Fibroblast of mammary gland (primary cell): ENCODE data around the gene ACYP2.
"Not testable (repeated sequence)": the region's sequence is repeated elsewhere in the genome, so short reads cannot be mapped to it uniquely, and the experiment has no call there.

Experiments
- DNase-seq: peaks from one replicate; pipeline ENCODE4 v3.0.0-alpha.2; 2010; ENCODE audit warnings: low read depth
- H3K4me3 ChIP-seq: 2 replicates; pipeline ENCODE4 v1.5.1; 2011; ENCODE audit warnings: low read depth, mild to moderate bottlenecking, low read length, moderate library complexity; ENCODE audit not compliant: control insufficient read depth
- CTCF ChIP-seq: conservative IDR thresholded peaks from 2 replicates; pipeline ENCODE4 v1.5.1; 2011; ENCODE audit warnings: low read depth, low read length, inconsistent platforms; ENCODE audit not compliant: control insufficient read depth, insufficient read depth

ACYP2 gene

GRCh38 chr2:54275541-54275940, 160.1 kb downstream of the ACYP2 start:
- no peak for TF ChIP-seq CTCF
- no peak overlapping the region for H3K4me3 ChIP-seq
- no peak for DNase-seq

DNA sequence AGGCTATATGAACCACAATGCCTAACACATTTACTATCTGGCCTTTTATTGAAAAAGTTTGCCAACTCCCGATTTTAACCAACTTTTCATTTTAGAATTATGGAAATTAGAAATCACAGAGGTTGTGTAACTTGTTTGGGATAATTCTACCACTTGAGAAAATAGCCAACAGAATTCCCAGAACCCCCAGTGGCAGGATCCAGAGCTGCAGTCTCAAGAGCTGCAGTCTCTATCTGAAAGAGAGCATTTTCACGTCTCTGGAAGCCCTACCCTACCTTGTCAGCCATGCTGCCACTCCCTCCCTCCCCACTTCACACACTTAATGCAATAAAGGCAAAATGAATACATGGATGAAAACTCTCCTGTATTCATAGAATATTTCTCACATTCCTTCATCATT, 164.0 kb downstream of the ACYP2 start:
- DNase-seq: no peak
- H3K4me3 ChIP-seq: no peak overlapping the region
- peak; percentile 31 for TF ChIP-seq CTCF

DNA sequence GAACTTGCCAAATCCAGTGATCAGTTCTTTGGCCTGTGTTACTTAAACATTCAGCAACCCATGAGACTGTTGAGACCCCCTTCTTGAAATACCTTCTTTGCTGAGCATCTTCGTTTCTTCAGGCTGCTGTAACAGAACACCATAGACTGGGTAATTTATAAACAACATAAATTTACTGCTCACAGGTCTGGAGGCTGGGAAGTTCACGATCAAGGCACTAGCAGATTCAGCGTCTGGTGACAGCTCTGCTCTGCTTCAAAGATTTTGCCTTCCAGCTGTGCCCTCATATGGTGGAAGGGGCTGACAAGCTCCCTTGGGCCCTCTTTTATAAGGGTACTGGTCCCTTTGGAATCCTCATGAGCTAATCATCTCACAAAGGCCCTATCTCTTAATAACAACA, 169.4 kb downstream of the ACYP2 start:
- no peak overlapping the region for H3K4me3 ChIP-seq
- no peak for TF ChIP-seq CTCF
- no peak for DNase-seq

- no peak for DNase-seq
- no peak overlapping the region for H3K4me3 ChIP-seq
- no peak for TF ChIP-seq CTCF
These were observed 170.0 kb downstream of the ACYP2 start for GRCh38 chr2:54285451-54285850.

DNA sequence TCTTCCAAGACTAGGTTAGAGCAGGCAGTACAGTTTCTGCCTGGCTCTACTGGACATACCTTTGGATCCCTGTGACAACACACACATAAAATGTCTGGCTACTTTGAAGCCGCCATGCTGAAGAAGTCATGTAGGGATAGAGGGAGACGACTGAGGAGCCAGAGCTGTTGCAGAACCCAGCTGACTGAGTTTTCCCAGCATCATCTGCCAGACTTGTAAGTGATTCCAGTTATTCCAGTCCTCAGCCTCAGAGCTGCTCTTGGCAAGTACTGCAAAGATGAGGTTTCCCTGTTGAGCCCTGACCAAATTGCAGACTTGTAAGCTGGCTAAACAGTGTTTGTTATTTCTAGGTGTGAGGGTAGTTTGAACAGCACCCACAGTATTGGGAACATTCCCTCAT, 172.1 kb downstream of the ACYP2 start:
- H3K4me3 ChIP-seq: no peak overlapping the region
- TF ChIP-seq CTCF: no peak
- DNase-seq: no peak

DNA sequence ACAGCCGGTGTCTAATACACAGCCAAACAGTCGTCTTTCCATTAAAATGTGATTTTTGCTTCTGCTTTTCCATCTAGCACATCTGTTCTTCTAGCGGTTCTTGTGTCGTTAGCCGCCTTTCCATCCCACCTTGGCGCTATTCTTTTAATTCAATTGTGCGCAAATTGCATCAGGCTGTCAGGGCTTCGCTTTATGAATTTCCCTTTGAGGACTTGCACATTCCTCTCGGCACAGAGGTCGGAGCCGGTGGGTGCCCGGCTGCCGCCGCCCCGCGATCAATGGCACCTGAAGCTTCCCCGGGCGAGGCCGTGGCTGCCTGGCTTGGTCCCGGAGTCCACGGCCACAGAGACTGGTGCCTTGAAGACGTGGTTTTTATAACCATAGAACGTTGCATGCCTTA, 174.5 kb downstream of the ACYP2 start:
- no peak for DNase-seq
- TF ChIP-seq CTCF: no peak
- H3K4me3 ChIP-seq: no peak overlapping the region

DNA sequence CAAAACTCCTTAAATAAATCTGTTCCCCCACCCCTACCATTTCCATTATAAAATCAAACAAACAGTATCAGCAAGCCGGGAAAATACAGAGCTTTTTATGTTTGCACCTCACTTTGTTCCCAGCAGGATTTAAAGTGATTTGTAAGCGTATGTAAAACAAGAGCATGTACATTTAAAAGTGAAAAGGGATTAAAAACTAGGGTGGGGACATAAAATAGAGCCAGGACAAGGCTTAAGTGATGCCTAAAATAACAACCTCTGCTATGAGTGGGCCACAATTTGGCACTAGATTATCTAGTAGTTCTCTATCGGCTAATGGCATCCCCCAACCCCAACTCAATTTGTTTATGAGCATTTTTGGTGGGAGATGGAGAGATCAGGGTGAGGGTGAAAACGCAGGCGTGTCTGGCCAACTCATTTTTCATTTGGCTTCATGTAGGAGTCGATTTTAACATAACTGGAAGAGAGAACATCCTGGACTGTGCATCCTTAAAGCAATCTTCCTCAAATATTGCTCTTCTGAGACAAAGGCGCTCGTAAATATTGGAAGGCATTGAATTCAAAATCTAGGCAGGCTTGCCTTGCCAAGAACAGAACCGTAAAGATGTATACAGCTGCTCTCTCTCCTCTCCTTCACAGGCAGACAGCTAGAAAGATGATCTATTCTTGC, 175.1 kb downstream of the ACYP2 start:
- H3K4me3 ChIP-seq: no peak overlapping the region
- no peak for TF ChIP-seq CTCF
- DNase-seq: no peak

DNA sequence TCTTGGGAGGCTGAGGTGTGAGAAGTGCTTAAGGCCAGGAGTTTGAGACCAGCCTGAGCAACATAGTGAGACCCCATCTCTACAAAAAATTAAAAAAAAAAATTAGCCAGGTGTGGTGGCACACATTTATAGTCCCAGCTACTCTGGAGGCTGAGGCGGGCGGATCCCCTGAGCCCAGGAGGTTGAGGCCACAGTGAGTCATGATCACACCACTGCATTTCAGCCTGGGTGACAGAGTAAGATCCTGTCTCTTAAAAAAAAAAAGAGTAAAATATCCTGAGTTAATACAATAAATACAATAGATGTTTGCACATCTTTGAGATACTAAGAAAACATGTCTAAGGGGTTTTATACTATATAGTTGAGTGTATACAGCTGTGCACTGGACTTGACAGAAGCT, 179.2 kb downstream of the ACYP2 start:
- not testable (repeated sequence) for H3K4me3 ChIP-seq
- peak; percentile 19 for DNase-seq
